GM18868 (cell line): Measurements from ENCODE around the gene IGF2R.
"Not testable (repeated sequence)": the region's sequence is repeated elsewhere in the genome, so short reads cannot be mapped to it uniquely, and the experiment has no call there.

Experiments used
- ATAC-seq: cut with Tn5 transposase; IDR thresholded peaks from one replicate; pipeline ENCODE4 v1.9.1; 2021; ENCODE audit warnings: mild to moderate bottlenecking, moderate library complexity; ENCODE audit not compliant: unreplicated experiment

IGF2R gene, protein sequence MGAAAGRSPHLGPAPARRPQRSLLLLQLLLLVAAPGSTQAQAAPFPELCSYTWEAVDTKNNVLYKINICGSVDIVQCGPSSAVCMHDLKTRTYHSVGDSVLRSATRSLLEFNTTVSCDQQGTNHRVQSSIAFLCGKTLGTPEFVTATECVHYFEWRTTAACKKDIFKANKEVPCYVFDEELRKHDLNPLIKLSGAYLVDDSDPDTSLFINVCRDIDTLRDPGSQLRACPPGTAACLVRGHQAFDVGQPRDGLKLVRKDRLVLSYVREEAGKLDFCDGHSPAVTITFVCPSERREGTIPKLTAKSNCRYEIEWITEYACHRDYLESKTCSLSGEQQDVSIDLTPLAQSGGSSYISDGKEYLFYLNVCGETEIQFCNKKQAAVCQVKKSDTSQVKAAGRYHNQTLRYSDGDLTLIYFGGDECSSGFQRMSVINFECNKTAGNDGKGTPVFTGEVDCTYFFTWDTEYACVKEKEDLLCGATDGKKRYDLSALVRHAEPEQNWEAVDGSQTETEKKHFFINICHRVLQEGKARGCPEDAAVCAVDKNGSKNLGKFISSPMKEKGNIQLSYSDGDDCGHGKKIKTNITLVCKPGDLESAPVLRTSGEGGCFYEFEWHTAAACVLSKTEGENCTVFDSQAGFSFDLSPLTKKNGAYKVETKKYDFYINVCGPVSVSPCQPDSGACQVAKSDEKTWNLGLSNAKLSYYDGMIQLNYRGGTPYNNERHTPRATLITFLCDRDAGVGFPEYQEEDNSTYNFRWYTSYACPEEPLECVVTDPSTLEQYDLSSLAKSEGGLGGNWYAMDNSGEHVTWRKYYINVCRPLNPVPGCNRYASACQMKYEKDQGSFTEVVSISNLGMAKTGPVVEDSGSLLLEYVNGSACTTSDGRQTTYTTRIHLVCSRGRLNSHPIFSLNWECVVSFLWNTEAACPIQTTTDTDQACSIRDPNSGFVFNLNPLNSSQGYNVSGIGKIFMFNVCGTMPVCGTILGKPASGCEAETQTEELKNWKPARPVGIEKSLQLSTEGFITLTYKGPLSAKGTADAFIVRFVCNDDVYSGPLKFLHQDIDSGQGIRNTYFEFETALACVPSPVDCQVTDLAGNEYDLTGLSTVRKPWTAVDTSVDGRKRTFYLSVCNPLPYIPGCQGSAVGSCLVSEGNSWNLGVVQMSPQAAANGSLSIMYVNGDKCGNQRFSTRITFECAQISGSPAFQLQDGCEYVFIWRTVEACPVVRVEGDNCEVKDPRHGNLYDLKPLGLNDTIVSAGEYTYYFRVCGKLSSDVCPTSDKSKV (N-terminal part only)

DNA sequence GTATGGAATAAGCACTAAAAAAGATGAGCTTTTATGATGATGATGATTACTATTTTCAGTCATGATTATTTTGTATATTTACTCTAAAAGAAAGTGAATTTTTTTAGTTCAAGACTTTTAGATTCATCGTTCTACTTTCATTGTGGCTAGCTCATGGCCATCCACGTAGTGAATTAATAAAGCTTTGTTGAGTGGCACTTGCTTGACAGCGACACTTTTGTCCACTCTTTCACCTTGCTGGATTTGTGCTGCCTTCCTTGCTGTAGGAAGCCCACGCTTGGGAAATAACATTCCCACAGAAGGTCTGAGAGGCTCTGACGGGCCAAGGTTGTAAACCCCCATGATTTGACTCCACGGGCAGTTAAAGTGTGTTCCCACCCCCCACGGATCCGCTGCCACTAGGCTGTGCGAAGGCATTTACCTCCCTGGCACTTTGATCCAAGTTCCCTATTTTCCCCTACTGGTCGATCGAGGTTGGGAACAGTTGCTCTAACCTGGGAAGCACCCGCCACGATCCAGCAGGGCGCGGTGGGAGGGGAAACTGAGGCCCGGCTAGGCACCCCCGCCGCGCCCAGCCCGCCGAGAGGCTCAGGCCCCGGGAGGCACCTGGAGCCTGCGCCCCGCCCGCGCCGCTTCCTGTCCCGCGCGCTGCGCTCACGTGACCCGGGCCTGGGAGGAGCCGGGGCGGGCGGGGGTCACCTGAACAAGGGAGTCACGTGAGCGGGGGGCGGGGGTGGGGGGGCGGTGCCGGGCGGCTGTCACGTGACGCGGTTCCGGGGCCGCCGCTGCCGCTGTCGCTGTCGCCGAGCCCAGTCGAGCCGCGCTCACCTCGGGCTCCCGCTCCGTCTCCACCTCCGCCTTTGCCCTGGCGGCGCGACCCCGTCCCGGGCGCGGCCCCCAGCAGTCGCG, at the start of gene IGF2R:
Gene IGF2R (plus strand): TSS at position 788 of the 909 bp plus-strand sequence. CDS start 165 bp downstream, outside the sequence.
- ATAC-seq: peak; percentile 85

DNA sequence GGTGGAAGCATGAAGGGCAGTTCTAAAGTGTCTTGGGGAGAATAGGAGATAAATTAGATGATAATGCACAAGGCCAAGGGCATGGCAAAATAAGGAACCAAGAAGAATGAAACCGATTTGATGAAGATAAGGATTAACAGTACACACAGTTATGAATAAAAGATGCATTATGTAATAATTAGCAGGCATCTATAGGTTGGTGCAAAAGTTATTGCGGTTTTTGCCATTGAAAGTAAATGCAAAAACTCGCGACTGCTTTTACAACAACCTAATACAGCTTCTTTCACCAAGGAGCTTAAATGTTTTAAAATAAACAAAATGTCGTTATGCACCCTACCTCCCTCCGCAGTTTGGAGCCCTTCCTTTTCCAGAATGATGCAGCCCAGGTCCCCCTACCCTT, 49.1 kb upstream of the IGF2R start:
- no peak for ATAC-seq

DNA sequence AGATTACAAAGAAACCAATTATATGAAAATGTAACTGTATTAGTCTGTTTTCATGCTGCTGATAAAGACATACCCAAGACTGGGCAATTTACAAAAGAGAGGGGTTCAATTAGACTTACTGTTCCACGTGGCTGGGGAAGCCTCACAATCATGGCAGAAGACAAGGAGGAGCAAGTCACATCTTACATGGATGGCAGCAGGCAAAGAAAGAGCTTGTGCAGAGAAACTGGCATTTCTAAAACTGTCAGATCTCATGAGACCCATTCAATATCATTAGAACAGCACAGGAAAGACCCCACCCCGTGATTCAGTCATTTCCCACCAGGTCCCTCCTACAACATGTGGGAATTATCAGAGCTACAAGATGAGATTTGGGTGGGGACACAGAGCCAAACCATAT, 44.7 kb upstream of the IGF2R start:
- ATAC-seq: not testable (repeated sequence)

DNA sequence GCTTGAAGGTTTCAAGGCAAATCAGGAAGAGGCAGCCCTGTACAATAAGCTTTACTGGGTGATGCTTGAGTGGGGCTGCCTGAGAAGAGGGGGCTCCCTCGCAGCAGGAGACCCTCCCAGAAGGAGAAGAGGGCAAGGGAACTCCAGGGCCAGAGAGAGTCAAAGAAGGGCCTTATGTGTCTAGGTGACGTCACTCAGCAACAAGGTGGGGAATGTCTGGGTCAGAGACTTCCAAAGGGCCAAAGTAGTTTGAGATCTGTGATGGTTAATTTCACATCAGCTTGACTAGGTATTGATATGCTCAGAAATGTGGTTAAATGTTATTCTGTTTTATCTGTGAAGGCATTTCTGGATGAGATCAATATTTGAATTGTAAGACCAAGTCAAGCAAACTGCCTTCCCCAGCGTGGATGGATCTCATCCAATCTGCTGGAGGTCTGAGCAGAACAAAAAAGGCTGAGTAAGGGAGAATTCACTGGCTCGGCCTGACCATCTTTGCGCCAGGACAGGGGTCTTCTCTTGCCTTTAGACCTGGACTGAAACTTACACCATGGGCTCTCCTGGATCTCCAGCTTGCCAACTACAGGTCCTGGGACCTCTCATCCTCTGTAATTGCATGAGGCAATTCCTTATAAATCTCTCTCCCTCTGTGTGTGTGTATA, 42.2 kb upstream of the IGF2R start:
- ATAC-seq: no peak

DNA sequence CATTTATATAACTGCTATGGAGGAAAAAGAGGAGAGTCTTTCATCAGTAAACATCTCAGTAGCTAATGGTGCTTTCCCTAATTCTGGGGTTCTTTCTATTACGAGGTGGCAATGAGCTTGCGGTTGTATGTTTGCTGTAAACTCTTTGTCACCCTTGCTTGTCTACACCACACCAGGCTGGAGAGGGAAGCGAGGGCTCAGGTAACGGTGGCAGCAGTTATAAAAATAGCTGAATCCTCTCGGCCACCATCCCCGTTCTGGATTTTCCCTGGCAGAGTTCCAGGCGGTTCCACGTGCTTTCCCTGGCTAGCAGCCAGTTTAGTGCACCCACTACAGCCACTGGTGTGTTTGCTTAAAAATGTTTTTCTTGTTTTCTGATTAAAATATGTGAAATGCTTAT, 39.1 kb upstream of the IGF2R start:
- ATAC-seq: peak; percentile 63

DNA sequence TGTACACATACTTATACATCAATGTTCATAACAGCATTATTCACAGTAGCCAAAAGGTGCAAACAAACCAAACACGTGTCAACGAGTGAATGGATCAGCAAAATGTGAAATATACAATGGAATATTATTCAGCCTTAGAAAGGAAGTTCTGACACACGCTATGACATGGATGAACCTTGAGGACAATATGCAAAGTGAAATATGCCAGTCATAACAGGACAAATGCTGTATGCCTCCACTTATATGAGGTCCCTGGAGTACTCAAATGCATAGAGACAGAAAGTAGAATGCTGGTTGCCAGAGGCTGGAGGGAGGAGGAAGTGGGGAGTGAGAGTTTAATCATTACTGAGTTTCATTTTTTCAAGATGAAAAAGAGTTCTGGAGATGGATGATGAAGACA, 37.8 kb upstream of the IGF2R start:
- peak; percentile 88 for ATAC-seq

DNA sequence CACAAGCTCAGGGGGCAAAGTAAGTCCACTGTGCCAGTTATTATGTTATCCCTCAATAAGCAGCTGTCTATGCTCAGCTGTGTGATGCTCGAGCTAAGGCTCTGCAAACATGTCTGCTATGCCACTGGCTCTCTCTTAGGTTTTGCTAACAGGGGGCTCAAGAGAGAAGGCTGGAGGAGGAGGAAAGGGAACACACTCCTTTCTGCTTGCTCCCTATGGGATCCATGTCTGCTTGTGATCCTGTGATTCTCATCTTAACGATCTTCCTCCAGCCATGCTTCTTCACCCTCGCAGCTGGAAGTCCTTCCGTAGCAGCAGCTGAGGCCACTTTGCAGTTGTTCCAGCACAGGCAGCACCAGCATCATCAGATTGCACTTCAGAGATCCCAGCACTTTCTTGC, 37.0 kb upstream of the IGF2R start:
- ATAC-seq: peak; percentile 17

DNA sequence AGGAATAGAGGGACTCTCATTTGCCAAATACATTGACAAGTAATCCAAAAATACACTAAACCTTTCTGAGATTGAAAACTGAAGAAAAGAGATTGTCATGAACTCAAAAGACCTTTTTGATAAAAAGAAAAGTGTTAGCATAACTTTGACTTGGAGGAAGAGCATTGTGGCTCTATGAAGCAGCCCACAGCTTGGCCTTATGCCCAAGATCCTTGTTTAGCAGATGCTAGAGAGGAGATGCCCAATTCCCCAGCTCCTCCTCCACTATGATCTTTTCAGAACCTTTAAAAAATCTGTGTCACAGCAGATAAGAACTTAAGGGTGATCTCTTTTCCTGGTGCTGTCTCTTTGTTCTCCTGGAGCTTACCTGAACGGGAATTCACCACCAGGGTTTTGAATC, 35.8 kb upstream of the IGF2R start:
- ATAC-seq: no peak

DNA sequence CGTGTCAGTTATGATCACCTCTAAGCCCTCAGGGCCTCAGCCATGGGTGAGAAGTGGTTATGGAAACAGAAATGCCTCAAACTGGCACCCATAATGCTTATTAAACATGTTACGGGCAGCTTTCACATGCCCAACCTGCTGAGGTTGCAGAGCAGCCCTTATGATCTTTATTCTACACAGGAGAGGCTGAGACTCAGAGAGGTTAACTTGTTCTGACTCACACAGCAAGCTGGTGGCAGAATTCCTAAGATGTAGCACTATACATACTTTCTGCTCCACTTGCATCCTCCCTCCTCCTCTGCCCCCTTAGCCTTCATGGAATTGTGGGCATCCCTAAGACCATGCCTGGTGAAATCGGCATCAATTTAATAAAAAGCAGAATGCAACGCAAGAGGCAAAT, 34.7 kb upstream of the IGF2R start:
- ATAC-seq: no peak

DNA sequence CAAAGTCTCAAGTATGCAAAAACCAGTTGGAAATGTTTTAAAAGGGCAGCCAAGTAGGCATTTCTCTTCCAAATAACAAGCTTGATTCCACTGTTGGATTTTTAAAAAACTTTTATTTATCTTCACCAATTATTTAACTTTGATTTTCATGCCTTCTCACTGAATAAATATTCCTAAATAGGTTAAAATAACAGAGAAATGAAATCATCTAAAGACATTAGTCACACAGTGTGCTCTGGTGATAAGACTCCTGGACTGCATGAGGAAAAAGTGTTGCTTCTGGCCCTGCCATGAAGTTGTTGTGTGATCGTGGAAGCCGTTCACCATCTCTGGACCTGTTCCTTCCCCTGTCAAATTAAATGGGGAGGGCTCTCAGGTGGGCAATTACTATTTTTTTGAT, 33.8 kb upstream of the IGF2R start:
- no peak for ATAC-seq

DNA sequence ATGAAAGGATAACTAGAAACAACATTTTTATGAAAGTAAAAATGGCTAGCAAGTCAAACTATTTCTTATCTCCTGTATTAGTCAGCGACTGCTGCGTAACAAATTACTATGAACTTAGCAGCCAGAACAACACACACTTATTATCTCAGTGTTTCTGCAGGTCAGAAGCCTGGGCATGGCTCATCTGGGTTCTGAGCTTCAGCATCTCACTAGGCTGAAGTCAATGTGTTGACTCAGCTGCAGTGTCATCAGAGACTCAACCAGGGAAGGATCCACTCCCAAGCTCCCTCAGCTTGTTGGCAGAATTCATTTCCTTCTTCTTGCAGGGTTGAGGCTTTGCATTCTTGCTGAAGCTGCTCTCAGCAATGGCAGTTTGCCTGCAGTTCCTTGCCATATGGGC, 33.2 kb upstream of the IGF2R start:
- ATAC-seq: no peak

DNA sequence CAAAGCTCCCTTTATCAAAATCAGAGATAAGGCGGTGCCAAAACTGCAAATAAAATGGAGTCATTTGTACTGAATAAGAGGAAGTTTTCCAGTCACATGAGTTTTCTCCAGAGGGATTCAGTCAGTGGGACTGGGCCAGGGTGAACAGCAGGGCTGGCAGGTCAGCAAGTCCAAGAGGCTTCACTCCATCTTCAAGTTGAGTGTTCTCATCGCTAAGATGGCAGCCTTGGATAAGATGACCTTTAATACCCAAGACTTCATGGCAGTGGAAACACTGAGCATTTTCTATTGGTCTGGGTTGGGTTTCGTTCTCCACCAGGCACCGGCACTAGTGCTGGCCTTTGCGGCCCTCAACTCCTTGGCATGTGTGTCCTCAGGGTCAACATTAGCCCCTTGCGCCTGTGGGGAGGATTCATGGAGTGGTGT, 29.3 kb upstream of the IGF2R start:
- no peak for ATAC-seq

DNA sequence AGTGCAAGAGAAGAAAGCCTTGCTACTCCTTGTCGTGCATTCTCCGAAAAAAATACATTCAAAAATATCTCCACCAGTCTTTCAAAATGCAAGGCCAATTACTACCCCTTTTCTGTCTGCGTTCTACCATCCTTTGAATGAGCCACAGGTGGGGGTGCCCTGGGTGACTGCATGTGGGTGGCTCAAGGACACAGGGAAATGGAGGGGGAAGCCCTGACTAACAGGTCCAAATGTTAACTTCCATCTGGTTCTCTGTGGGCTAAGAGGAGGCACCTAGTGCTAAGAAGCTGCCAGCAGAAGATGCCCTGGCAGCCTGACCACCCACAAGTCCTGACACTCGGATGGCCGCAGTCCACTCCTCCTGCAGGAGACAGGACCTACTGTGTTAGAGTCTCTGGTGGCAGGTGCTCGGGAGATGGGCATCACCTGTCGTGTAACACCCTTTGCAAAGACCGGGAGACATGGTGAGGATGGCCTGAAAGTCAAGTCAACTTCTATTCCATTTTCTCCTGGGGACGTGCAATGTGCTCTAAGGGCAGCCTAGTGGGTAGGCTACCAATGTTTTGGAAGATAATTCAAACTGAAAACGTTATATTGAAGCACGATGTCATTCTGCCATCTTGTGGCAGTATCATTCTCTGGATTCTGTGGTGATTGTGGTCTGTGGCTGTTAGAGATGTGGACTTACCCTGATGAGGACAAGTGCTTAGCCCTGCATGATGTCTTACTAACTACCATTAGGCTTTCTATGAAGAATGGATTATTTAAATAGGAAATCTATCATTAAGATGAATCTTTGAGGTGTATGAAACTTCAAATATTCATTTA, 27.4 kb upstream of the IGF2R start:
- ATAC-seq: peak; percentile 97

DNA sequence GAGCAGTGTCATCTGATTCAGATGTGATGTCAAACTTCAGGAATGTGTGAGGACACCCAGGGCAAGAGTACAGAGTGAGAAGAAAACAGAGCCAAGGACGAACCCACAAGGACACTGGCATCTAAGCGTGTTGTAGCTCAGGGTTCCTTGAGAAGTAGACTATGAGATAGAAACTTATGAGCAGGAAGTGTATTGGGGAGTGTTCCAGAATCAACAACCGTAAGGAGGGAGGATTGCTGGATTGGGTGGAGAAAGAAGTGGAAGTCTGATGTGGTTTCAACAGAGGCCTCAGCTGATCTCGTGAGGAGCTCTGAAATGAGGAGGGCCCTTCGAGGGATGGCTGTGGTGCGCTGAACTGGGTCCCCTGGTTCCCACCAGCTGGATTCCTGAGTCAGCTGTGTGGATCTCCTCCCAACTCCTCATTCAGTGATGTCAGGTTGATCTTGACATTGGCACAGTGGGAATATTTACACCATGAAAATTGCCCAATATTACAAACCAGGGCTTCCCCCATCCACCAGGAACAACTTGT, 25.7 kb upstream of the IGF2R start:
- no peak for ATAC-seq

DNA sequence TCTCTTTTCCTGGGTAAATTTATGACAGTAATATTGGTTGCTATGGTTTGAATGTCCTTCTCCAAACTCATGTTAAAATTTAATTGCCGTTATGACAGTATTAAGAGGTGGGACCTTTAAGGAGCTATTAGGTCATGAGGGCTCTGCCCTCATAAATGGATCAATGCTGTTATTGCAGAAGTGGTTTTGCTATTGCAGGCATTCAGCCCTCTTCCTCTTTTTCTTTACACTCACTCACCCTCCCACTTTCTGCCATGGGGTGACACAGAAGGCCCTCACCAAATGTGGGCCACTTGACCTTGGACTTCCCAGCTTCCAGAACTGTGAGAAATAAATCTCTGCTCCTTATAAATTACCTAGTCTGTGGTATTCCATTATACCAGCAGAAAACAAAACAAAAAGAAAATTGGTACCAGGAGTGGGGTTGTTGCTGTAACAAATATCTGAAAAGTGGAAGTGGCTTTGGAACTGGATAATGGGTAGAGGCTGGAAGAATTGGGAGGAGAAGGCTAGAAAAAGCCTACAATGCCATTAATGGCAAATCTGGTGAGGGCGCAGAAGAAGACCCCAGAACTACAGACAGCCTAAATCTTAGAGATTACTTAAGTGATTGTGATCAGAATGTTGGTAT, 24.8 kb upstream of the IGF2R start:
- no peak for ATAC-seq

DNA sequence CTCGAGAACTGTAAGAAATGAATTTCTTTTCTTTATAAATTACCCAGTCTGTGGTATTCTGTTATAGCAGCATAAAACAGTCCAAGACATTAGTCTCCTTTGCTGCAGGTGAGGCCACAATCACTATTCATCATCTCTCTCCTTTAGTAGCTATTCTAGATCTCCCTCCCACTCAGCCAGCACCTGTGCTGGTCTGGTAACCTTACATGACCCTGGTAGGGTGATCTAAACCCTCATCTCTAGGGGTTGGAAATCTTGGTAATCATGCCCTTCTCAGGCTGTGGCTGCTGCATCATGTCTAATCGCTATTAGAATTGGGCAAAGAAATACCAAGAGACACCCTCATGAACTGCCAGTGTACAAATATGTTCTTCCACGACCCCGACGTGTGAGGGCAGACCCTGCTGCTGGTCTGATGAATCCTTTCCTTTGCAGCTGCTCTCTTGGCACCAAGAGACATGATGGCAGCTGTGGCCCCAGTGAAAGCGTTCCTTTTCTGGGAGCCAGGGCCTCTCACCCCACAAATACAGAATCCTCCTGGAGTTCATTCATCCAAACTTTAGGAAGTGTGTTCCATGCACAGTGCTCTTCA, 23.0 kb upstream of the IGF2R start:
- ATAC-seq: no peak

DNA sequence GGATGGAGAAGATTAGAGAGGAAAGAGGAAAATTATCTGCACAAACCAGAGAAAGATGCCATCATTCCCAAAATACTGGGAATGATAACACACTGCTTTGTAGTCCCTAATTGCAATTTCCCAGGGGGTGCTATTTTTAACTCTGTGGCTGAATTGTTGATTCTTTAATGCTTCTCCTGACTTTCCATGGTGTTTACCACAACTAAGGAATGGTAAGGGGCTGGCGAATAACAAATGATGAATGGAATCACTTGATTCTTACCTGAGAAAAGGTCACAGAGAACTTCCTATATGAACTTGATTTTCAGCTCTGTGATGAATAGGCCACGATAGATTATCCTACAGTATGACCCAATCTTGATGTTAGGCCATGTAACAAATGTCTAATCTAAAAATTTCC, 22.0 kb upstream of the IGF2R start:
- ATAC-seq: no peak

DNA sequence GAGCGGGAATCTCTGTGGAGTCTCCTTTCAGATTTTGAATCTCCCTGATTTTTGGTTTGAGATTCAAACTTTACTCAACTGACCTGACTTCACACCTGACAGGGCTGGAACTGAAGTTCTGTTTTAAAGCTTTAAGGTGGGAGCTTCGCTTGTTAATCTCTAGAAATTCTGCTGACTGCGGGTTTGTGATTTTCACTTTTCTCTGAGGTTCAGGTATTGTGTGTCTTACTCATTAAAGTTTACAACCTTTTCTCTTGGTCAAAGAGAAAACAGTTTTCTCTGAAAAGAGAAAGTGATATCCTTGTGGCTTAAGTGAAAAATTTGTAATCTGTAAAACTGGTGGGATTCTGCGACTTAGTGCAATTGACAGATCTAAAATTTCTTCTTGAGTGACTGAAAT, 20.7 kb upstream of the IGF2R start:
- ATAC-seq: no peak
